Effector CD8-positive, alpha-beta T cell (primary cell): Measurements from ENCODE around the gene WASL.
"Not testable (repeated sequence)": the region's sequence is repeated elsewhere in the genome, so short reads cannot be mapped to it uniquely, and the experiment has no call there.

ENCODE experiments used
- DNase-seq: peaks from one replicate; lab custom pipeline; 2025; lab: John Stamatoyannopoulos, UW
- total RNA-seq, 4 experiments: gene quantifications; one replicate each; lab custom pipeline; 2026; lab: John Stamatoyannopoulos, UW

Gene WASL
- total RNA-seq = 13.7 to 24.5 (median 19.9) reads per million in 4 experiments

- peak; percentile 78 for DNase-seq
Measured at GRCh38 chr7:123748734-123749536, at the start of gene WASL. Gene WASL (minus strand): TSS chr7:123749003. CDS start chr7:123748734, 269 bp downstream.

GRCh38 chr7:123797673-123798531 is 49.1 kb upstream of the WASL start:
- no peak for DNase-seq

GRCh38 chr7:123796568-123796967 is 47.8 kb upstream of the WASL start:
- DNase-seq = no peak

- no peak for DNase-seq
Measured at GRCh38 chr7:123795917-123796316, 47.1 kb upstream of the WASL start.

- DNase-seq = not testable (repeated sequence)
Measured at GRCh38 chr7:123795116-123795515, 46.3 kb upstream of the WASL start.

- no peak for DNase-seq
Measured at GRCh38 chr7:123792547-123792946, 43.7 kb upstream of the WASL start.

GRCh38 chr7:123791001-123791400 is 42.2 kb upstream of the WASL start:
- DNase-seq = no peak

GRCh38 chr7:123789817-123790216 is 41.0 kb upstream of the WASL start:
- no peak for DNase-seq

- no peak for DNase-seq
Measured at GRCh38 chr7:123789206-123789784, 40.5 kb upstream of the WASL start.

GRCh38 chr7:123788584-123788983 is 39.8 kb upstream of the WASL start:
- no peak for DNase-seq

GRCh38 chr7:123787220-123788007 is 38.6 kb upstream of the WASL start:
- no peak for DNase-seq

- DNase-seq = no peak
Measured at GRCh38 chr7:123784263-123784662, 35.5 kb upstream of the WASL start.

- no peak for DNase-seq
Measured at GRCh38 chr7:123783820-123784219, 35.0 kb upstream of the WASL start.

GRCh38 chr7:123782071-123782798 is 33.4 kb upstream of the WASL start:
- no peak for DNase-seq

- not testable (repeated sequence) for DNase-seq
Measured at GRCh38 chr7:123780472-123780871, 31.7 kb upstream of the WASL start.

- no peak for DNase-seq
Measured at GRCh38 chr7:123774496-123774895, 25.7 kb upstream of the WASL start.

GRCh38 chr7:123773481-123773880 is 24.7 kb upstream of the WASL start:
- DNase-seq = no peak

- DNase-seq = no peak
Measured at GRCh38 chr7:123772652-123773051, 23.8 kb upstream of the WASL start.

GRCh38 chr7:123771846-123772245 is 23.0 kb upstream of the WASL start:
- DNase-seq = no peak

GRCh38 chr7:123771256-123771655 is 22.5 kb upstream of the WASL start:
- no peak for DNase-seq

GRCh38 chr7:123770378-123770777 is 21.6 kb upstream of the WASL start:
- DNase-seq = no peak
